Prostate gland (tissue), 2 donors: Measurements from ENCODE around the gene HSDL2.

ENCODE experiments used
- POLR2AphosphoS5 ChIP-seq: sonication (generic); formaldehyde crosslinking; IDR thresholded peaks from one replicate; pipeline ENCODE4 v1.6.1; 2017; ENCODE audit warnings: antibody characterized with exemption
- TF ChIP-seq, protein P1 (sequence below), 4 experiments: fragments of 200-600 bp in 2 of 4; fragments of 450-650 bp in 2 of 4; sonication (generic) in 2 of 4; IDR thresholded peaks; 1 replicate in 3 of 4; 2 replicates in 1 of 4; pipeline ENCODE4 v1.5.1; 2016 to 2019; ENCODE audit warnings: antibody characterized with exemption in 4 of 4, mild to moderate bottlenecking in 2 of 4, moderate library complexity in 2 of 4

DNA sequence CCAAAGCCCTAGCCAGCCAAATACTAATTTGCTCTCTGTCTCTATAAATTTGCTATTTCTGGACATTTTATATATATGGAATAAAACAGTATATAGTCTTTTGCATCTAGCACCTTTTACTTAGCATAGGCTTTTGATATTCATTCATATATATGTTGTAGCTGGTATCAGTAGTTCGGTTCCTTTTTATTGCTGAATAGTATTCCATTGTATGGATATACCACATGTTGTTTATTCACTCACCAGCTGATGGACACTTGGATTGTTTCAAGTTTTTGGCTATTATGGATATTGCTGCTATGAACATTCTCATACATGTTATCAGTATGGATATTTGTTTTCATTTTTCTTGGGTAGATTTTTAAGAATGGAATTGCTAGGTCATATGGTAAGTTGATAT, 82.9 kb downstream of the HSDL2 start:
- TF ChIP-seq, protein P1, sequence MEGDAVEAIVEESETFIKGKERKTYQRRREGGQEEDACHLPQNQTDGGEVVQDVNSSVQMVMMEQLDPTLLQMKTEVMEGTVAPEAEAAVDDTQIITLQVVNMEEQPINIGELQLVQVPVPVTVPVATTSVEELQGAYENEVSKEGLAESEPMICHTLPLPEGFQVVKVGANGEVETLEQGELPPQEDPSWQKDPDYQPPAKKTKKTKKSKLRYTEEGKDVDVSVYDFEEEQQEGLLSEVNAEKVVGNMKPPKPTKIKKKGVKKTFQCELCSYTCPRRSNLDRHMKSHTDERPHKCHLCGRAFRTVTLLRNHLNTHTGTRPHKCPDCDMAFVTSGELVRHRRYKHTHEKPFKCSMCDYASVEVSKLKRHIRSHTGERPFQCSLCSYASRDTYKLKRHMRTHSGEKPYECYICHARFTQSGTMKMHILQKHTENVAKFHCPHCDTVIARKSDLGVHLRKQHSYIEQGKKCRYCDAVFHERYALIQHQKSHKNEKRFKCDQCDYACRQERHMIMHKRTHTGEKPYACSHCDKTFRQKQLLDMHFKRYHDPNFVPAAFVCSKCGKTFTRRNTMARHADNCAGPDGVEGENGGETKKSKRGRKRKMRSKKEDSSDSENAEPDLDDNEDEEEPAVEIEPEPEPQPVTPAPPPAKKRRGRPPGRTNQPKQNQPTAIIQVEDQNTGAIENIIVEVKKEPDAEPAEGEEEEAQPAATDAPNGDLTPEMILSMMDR (IDR thresholded peaks at IDR 0.05) = no peak
- TF ChIP-seq POLR2AphosphoS5 = no peak
